ENCODE data around the gene RTN4.

Gene RTN4

GRCh38 chr2:54964271-54964670 is 86.0 kb downstream of the RTN4 start:
- in situ Hi-C loops (cut with MboI; ENCODE audit: low sequenced_read_pairs, unreplicated experiment): no loop called here

GRCh38 chr2:54963476-54963875 is 86.8 kb downstream of the RTN4 start:
- TF ChIP-seq CTCF (IDR thresholded peaks at IDR 0.05; ENCODE audit: borderline replicate concordance, control extremely low read depth, extremely low read depth, insufficient read depth, missing control alignments): no peak
- DNase-seq (ENCODE audit: low spot score): no peak
- in situ Hi-C loops (cut with MboI; ENCODE audit: low sequenced_read_pairs, unreplicated experiment): no loop called here

More at GRCh38 chr2:54964271-54964670, 86.0 kb downstream of the RTN4 start:
- TF ChIP-seq CTCF (IDR thresholded peaks at IDR 0.05; ENCODE audit: borderline replicate concordance, control extremely low read depth, extremely low read depth, insufficient read depth, missing control alignments): no peak
- DNase-seq (ENCODE audit: low spot score): no peak

- in situ Hi-C loops (cut with MboI; ENCODE audit: low sequenced_read_pairs, unreplicated experiment): no loop called here
- no peak for TF ChIP-seq CTCF (IDR thresholded peaks at IDR 0.05; ENCODE audit: borderline replicate concordance, control extremely low read depth, extremely low read depth, insufficient read depth, missing control alignments)
- DNase-seq (ENCODE audit: low spot score): no peak
Measured at GRCh38 chr2:54962935-54963440, 87.3 kb downstream of the RTN4 start.

GRCh38 chr2:54962511-54962910 is 87.7 kb downstream of the RTN4 start:
- no peak for TF ChIP-seq CTCF (IDR thresholded peaks at IDR 0.05; ENCODE audit: borderline replicate concordance, control extremely low read depth, extremely low read depth, insufficient read depth, missing control alignments)
- no peak for DNase-seq (ENCODE audit: low spot score)
- in situ Hi-C loops (cut with MboI; ENCODE audit: low sequenced_read_pairs, unreplicated experiment): no loop called here

- DNase-seq (ENCODE audit: low spot score): no peak
- no peak for TF ChIP-seq CTCF (IDR thresholded peaks at IDR 0.05; ENCODE audit: borderline replicate concordance, control extremely low read depth, extremely low read depth, insufficient read depth, missing control alignments)
- in situ Hi-C loops (cut with MboI; ENCODE audit: low sequenced_read_pairs, unreplicated experiment): no loop called here
Measured at GRCh38 chr2:54960164-54960563, 90.1 kb downstream of the RTN4 start.

GRCh38 chr2:54958717-54959371 is 91.4 kb downstream of the RTN4 start:
- no peak for TF ChIP-seq CTCF (IDR thresholded peaks at IDR 0.05; ENCODE audit: borderline replicate concordance, control extremely low read depth, extremely low read depth, insufficient read depth, missing control alignments)

More at GRCh38 chr2:54958717-54959371, 91.4 kb downstream of the RTN4 start:
- in situ Hi-C loops (cut with MboI; ENCODE audit: low sequenced_read_pairs, unreplicated experiment): no loop called here
- no peak for DNase-seq (ENCODE audit: low spot score)

Data from GM13976 (cell line).